GM23248 (cell line): ENCODE results near the gene DSG4. TPM values are rescaled to one million over a fixed set of nuclear protein-coding genes. Genes with fewer than 3 reads are reported as not detected.

Experiments used
- DNase-seq: peaks from one replicate; pipeline ENCODE4 v3.0.0-alpha.2; 2015
- H2AFZ ChIP-seq: fragments of 200-600 bp; sonication (generic); 2 replicates; pipeline ENCODE4 v1.6.1; 2016; ENCODE audit warnings: antibody characterized with exemption
- H3F3A ChIP-seq: fragments of 200-600 bp; sonication (generic); 2 replicates; pipeline ENCODE4 v1.6.1; 2016; ENCODE audit warnings: mild to moderate bottlenecking, antibody characterized with exemption, mixed run types; ENCODE audit not compliant: insufficient read depth
- H3K27ac ChIP-seq: fragments of 200-600 bp; sonication (generic); 2 replicates; pipeline ENCODE4 v1.5.1; 2016; ENCODE audit warnings: mild to moderate bottlenecking
- H3K27me3 ChIP-seq: fragments of 200-600 bp; sonication (generic); replicated peaks from 2 replicates; pipeline ENCODE4 v1.6.1; 2016; ENCODE audit warnings: mild to moderate bottlenecking; ENCODE audit not compliant: insufficient read depth
- H3K36me3 ChIP-seq: fragments of 200-600 bp; sonication (generic); 2 replicates; pipeline ENCODE4 v1.6.1; 2016; ENCODE audit warnings: low read depth, mild to moderate bottlenecking
- H3K4me1 ChIP-seq: fragments of 200-600 bp; sonication (generic); 2 replicates; pipeline ENCODE4 v1.6.1; 2016; ENCODE audit warnings: mild to moderate bottlenecking; ENCODE audit not compliant: insufficient read depth
- H3K4me2 ChIP-seq: fragments of 200-600 bp; sonication (generic); one replicate; pipeline ENCODE4 v1.6.1; 2016; ENCODE audit warnings: mild to moderate bottlenecking; ENCODE audit not compliant: unreplicated experiment
- H3K4me3 ChIP-seq: fragments of 200-600 bp; sonication (generic); 2 replicates; pipeline ENCODE4 v1.5.1; 2016; ENCODE audit warnings: mild to moderate bottlenecking
- H3K79me2 ChIP-seq: fragments of 200-600 bp; sonication (generic); 2 replicates; pipeline ENCODE4 v1.6.1; 2016; ENCODE audit warnings: mild to moderate bottlenecking; ENCODE audit not compliant: insufficient read depth
- H3K9ac ChIP-seq: fragments of 200-600 bp; sonication (generic); 2 replicates; pipeline ENCODE4 v1.6.1; 2016; ENCODE audit warnings: mild to moderate bottlenecking
- H3K9me2 ChIP-seq: fragments of 200-600 bp; sonication (generic); 2 replicates; pipeline ENCODE4 v1.6.1; 2016; ENCODE audit warnings: mixed run types, mild to moderate bottlenecking, moderate library complexity; ENCODE audit not compliant: insufficient read depth
- H3K9me3 ChIP-seq: fragments of 200-600 bp; sonication (generic); one replicate; pipeline ENCODE4 v1.6.1; 2017; ENCODE audit warnings: low read depth
- H4K20me1 ChIP-seq: fragments of 200-600 bp; sonication (generic); 2 replicates; pipeline ENCODE4 v1.6.0; 2016; ENCODE audit not compliant: insufficient read depth
- EZH2 ChIP-seq: fragments of 200-600 bp; sonication (generic); IDR thresholded peaks from 2 replicates; pipeline ENCODE4 v1.6.1; 2018; ENCODE audit warnings: antibody characterized with exemption, mild to moderate bottlenecking; ENCODE audit not compliant: insufficient read depth, poor library complexity, severe bottlenecking
- EZH2phosphoT487 ChIP-seq: fragments of 200-600 bp; sonication (generic); IDR thresholded peaks from 2 replicates; pipeline ENCODE4 v1.6.1; 2018; ENCODE audit warnings: antibody characterized with exemption, moderate library complexity, mild to moderate bottlenecking, low read depth; ENCODE audit not compliant: insufficient read depth
- WGBS, 2 experiments: methylation state at CpG; one replicate each; pipeline ENCODE4 v1.1.6; 2015 to 2017; ENCODE audit warnings: low lambda C conversion rate in 2 of 2, low coverage in 1 of 2; ENCODE audit errors: missing lambda C conversion rate in 2 of 2; 5-methylcytosine and 5-hydroxymethylcytosine counted together
- in situ Hi-C: fragments of 300-500 bp; cut with MboI; formaldehyde crosslinking; loops from 2 replicates; pipeline ENCODE4 v1.15.0; 2020
- polyA plus RNA-seq: library from polyadenylated mRNA; unstranded; fragments of >200 nt; fragmentation: Nextera tagmentation; extraction: Ambion mirVana; gene quantifications from 2 replicates; pipeline ENCODE4 v1.2.1, GENCODE V29; 2016
- total RNA-seq: library from RNA; depleted of rRNA; stranded (reverse); fragments of >200 nt; shearing (Covaris generic); gene quantifications from 2 replicates; pipeline ENCODE4 v1.2.3, GENCODE V29; 2014

Gene DSG4
- total and polyA plus RNA-seq, 2 experiments from 2014 or later, result not detected

DNA sequence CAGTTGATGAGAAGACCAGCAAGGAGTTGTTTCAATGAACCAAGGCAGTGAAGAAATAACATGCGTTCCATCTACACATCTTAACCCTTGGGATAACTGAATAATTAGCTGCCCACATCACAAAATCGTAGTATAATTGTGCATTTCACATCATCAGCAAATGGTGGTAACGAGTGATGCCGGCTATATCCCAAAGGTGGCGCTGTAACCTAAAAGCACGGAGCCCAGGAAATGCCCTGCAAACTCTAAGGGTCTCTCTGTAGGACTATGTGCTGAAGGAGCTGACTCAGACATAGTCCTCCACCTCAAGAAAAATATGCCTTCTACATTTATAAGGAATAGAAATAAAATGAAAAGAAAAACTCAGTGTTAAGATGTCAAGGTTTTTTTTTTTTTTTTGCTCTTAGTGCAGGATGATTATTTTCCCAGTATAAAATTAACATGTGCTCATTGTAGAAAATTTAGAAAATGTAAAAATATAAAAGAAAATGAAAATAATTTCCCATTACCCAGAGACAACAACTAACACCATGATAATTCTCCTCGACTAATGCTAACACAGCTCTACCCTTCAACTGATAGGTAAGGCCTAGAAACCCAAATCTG, 47.9 kb downstream of the DSG4 start:
- in situ Hi-C loops, result no loop called here
- 14 to 15% methylated on average over 7 of the region's 7 CpGs for WGBS, 2 experiments
- no peak for TF ChIP-seq EZH2
- TF ChIP-seq EZH2phosphoT487, result no peak
- H2AFZ ChIP-seq, result no peak overlapping the region
- H3K36me3 ChIP-seq, result no peaks in the 10 kb centered on the region
- no peaks in the 10 kb centered on the region for H4K20me1 ChIP-seq
- H3K4me3 ChIP-seq, result no peak overlapping the region
- no peak overlapping the region for H3K4me2 ChIP-seq
- DNase-seq, result peak; percentile 11
- no peaks in the 10 kb centered on the region for H3K4me1 ChIP-seq
- H3F3A ChIP-seq, result no peaks in the 10 kb centered on the region
- H3K27ac ChIP-seq, result no peak overlapping the region
- H3K79me2 ChIP-seq, result no peaks in the 10 kb centered on the region
- H3K9ac ChIP-seq, result no peak overlapping the region
- no peaks in the 10 kb centered on the region for H3K27me3 ChIP-seq
- H3K9me2 ChIP-seq, result no peaks in the 10 kb centered on the region
- H3K9me3 ChIP-seq, result no peaks in the 10 kb centered on the region

DNA sequence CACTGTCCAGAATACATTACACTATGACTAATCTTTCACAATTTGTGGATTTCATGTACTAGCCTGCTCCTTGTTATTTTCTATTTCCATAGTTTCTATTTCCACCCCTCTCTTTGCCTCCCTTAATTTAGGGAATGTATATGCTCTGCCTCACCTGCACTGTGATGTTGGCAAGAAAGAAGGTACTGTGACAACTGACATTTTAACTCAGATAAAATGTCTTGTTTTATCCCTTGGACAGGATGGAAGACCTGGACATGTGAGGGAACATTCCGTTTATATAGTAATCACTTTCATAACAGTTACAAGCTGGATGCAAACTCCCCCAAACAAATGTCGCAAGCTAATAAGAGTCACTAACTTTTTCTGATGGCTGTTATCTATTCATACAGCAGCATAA, 49.4 kb downstream of the DSG4 start:
- H3K9me3 ChIP-seq, result no peaks in the 10 kb centered on the region
- H4K20me1 ChIP-seq, result no peaks in the 10 kb centered on the region
- no peaks in the 10 kb centered on the region for H3F3A ChIP-seq
- no peaks in the 10 kb centered on the region for H3K4me1 ChIP-seq
- H3K36me3 ChIP-seq, result no peaks in the 10 kb centered on the region
- no peak overlapping the region for H3K9ac ChIP-seq
- no peaks in the 10 kb centered on the region for H3K79me2 ChIP-seq
- no peak overlapping the region for H2AFZ ChIP-seq
- H3K4me3 ChIP-seq, result no peak overlapping the region
- WGBS, 2 experiments, result 41 to 42% methylated on average over 2 of the region's 2 CpGs
- H3K27ac ChIP-seq, result no peak overlapping the region
- in situ Hi-C loops, result loop anchor here (25.0 kb wide), 1 partner anchor 111 kb away; no protein-coding TSS in a partner anchor
- H3K27me3 ChIP-seq, result no peaks in the 10 kb centered on the region
- DNase-seq, result no peak
- no peak overlapping the region for H3K4me2 ChIP-seq
- TF ChIP-seq EZH2, result no peak
- no peak for TF ChIP-seq EZH2phosphoT487
- no peaks in the 10 kb centered on the region for H3K9me2 ChIP-seq

DNA sequence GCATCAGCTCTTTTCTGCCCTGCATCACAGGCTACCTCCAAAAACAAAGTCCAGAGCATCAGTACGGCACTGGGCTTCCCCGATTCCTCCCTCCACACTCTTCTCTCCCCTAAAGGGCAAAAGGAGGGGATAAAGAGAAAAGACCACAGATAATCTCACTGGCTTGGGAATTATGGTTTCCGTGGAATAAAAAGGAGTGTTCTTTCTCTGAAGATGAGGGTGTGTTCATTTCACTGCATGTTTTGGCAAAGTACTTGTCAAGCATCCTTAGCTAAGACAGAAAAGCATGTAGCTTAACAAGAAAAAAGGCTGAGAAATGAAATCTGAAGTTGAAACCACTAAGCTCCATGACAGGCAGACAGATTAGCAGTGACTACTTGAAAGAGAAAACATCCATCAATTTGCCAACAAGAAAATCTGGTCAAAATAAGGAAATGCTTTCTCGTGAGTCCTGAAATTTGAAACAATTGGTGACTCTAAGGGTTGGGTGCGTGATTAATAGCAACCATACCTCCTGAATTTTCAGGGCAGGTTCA, 50.4 kb downstream of the DSG4 start:
- no peaks in the 10 kb centered on the region for H3K4me1 ChIP-seq
- no peaks in the 10 kb centered on the region for H3K9me3 ChIP-seq
- H3K36me3 ChIP-seq, result no peaks in the 10 kb centered on the region
- DNase-seq, result no peak
- H4K20me1 ChIP-seq, result no peaks in the 10 kb centered on the region
- WGBS, 2 experiments, result 15 to 16% methylated on average over 5 of the region's 5 CpGs
- H3K27ac ChIP-seq, result no peak overlapping the region
- no peak overlapping the region for H2AFZ ChIP-seq
- no peaks in the 10 kb centered on the region for H3F3A ChIP-seq
- no peak overlapping the region for H3K9ac ChIP-seq
- H3K9me2 ChIP-seq, result no peaks in the 10 kb centered on the region
- H3K27me3 ChIP-seq, result no peaks in the 10 kb centered on the region
- no peaks in the 10 kb centered on the region for H3K79me2 ChIP-seq
- TF ChIP-seq EZH2phosphoT487 (no peak), EZH2 (no peak)
- no peak overlapping the region for H3K4me3 ChIP-seq
- in situ Hi-C loops, result loop anchor here (25.0 kb wide), 1 partner anchor 110 kb away; no protein-coding TSS in a partner anchor
- H3K4me2 ChIP-seq, result no peak overlapping the region

GRCh38 chr18:31428211-31428610, 51.6 kb downstream of the DSG4 start:
- no peak overlapping the region for H3K4me3 ChIP-seq
- 36 to 40% methylated on average over 1 of the region's 1 CpG for WGBS, 2 experiments
- no peaks in the 10 kb centered on the region for H3K9me2 ChIP-seq

More at GRCh38 chr18:31428211-31428610, 51.6 kb downstream of the DSG4 start:
- in situ Hi-C loops, result loop anchor here (25.0 kb wide), 1 partner anchor 109 kb away; no protein-coding TSS in a partner anchor
- Histone ChIP-seq H4K20me1 (no peaks in the 10 kb centered on the region), H3K4me1 (no peaks in the 10 kb centered on the region), H3K4me2 (no peak overlapping the region), H3K79me2 (no peaks in the 10 kb centered on the region), H3F3A (no peaks in the 10 kb centered on the region), H2AFZ (no peak overlapping the region), H3K27ac (no peak overlapping the region), H3K36me3 (no peaks in the 10 kb centered on the region), H3K9me3 (peaks cover 4% of the 10 kb centered on the region), H3K27me3 (no peaks in the 10 kb centered on the region), H3K9ac (no peak overlapping the region)
- TF ChIP-seq EZH2, result no peak
- no peak for TF ChIP-seq EZH2phosphoT487
- no peak for DNase-seq
